Neural cell (in vitro differentiated cells): ENCODE data around the gene SOS1.

Source experiments
- CTCF ChIP-seq: fragments of 450-650 bp; IDR thresholded peaks from 2 replicates; pipeline ENCODE4 v1.5.1; 2014; ENCODE audit warnings: antibody characterized with exemption, mild to moderate bottlenecking, moderate library complexity; ENCODE audit not compliant: poor library complexity, severe bottlenecking
- EP300 ChIP-seq: fragments of 450-650 bp; conservative IDR thresholded peaks from 2 replicates; pipeline ENCODE4 v1.6.1; 2014; ENCODE audit warnings: antibody characterized with exemption, mild to moderate bottlenecking, moderate library complexity; ENCODE audit not compliant: poor library complexity, severe bottlenecking
- EZH2 ChIP-seq: fragments of 200-600, 300-800 bp; shearing (Covaris generic), sonication (generic); IDR thresholded peaks from 2 replicates; pipeline ENCODE4 v1.6.1; 2014; ENCODE audit warnings: antibody characterized with exemption, low read length, borderline replicate concordance, mild to moderate bottlenecking; ENCODE audit not compliant: insufficient read depth, poor library complexity, severe bottlenecking
- MXI1 ChIP-seq: fragments of 450-650 bp; conservative IDR thresholded peaks from 2 replicates; pipeline ENCODE4 v1.6.1; 2014; ENCODE audit warnings: antibody characterized with exemption, mild to moderate bottlenecking; ENCODE audit not compliant: poor library complexity, severe bottlenecking
- POLR2AphosphoS5 ChIP-seq: IDR thresholded peaks from 2 replicates; pipeline ENCODE4 v1.6.1; 2012
- RAD21 ChIP-seq: fragments of 450-650 bp; conservative IDR thresholded peaks from 2 replicates; pipeline ENCODE4 v1.6.1; 2014; ENCODE audit warnings: antibody characterized with exemption, mild to moderate bottlenecking, moderate library complexity
- SMC3 ChIP-seq: fragments of 450-650 bp; conservative IDR thresholded peaks from 2 replicates; pipeline ENCODE4 v1.6.1; 2014; ENCODE audit warnings: antibody characterized with exemption, mild to moderate bottlenecking, moderate library complexity; ENCODE audit not compliant: poor library complexity
- TAF1 ChIP-seq: IDR thresholded peaks from 2 replicates; pipeline ENCODE4 v1.6.1; 2012; ENCODE audit warnings: low read depth
- TF ChIP-seq, protein P1 (sequence below): IDR thresholded peaks from 2 replicates; pipeline ENCODE4 v1.6.1; 2012; ENCODE audit warnings: borderline replicate concordance

DNA sequence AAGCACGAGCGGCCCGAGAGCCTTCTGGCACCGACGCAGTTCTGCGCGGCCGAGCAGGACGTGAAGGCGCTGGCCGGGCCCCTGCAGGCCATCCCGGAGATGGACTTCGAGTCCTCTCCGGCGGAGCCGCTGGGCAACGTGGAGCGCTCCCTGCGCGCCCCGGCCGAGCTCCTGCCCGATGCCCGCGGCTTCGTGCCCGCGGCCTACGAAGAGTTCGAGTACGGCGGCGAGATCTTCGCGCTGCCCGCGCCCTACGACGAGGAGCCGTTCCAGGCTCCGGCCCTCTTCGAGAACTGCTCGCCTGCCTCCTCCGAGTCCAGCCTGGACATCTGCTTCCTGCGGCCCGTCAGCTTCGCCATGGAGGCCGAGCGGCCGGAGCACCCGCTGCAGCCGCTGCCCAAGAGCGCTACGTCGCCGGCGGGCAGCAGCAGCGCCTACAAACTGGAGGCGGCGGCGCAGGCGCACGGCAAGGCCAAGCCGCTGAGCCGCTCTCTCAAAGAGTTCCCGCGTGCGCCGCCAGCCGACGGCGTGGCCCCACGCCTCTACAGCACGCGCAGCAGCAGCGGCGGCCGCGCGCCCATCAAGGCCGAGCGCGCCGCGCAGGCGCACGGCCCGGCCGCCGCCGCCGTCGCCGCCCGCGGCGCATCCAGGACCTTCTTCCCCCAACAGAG is 160.8 kb downstream of the SOS1 start:
- TF ChIP-seq CTCF (no peak), MXI1 (no peak), POLR2AphosphoS5 (no peak), EP300 (no peak), EZH2 (no peak), RAD21 (no peak), TAF1 (no peak), SMC3 (no peak)
- TF ChIP-seq, protein P1, sequence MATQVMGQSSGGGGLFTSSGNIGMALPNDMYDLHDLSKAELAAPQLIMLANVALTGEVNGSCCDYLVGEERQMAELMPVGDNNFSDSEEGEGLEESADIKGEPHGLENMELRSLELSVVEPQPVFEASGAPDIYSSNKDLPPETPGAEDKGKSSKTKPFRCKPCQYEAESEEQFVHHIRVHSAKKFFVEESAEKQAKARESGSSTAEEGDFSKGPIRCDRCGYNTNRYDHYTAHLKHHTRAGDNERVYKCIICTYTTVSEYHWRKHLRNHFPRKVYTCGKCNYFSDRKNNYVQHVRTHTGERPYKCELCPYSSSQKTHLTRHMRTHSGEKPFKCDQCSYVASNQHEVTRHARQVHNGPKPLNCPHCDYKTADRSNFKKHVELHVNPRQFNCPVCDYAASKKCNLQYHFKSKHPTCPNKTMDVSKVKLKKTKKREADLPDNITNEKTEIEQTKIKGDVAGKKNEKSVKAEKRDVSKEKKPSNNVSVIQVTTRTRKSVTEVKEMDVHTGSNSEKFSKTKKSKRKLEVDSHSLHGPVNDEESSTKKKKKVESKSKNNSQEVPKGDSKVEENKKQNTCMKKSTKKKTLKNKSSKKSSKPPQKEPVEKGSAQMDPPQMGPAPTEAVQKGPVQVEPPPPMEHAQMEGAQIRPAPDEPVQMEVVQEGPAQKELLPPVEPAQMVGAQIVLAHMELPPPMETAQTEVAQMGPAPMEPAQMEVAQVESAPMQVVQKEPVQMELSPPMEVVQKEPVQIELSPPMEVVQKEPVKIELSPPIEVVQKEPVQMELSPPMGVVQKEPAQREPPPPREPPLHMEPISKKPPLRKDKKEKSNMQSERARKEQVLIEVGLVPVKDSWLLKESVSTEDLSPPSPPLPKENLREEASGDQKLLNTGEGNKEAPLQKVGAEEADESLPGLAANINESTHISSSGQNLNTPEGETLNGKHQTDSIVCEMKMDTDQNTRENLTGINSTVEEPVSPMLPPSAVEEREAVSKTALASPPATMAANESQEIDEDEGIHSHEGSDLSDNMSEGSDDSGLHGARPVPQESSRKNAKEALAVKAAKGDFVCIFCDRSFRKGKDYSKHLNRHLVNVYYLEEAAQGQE, result no peak
